ENCODE measurements around the gene RENBP.
"Not testable (repeated sequence)": the region's sequence is repeated elsewhere in the genome, so short reads cannot be mapped to it uniquely, and the experiment has no call there.

RENBP gene

GRCh38 chrX:153988493-153988892, 44.0 kb upstream of the RENBP start:
- DNase-seq (ENCODE audit: low read depth): no peak
- TF ChIP-seq CTCF (IDR thresholded peaks at IDR 0.05; ENCODE audit: control insufficient read depth, extremely low read depth, insufficient read depth): no peak
- no peak overlapping the region for H3K4me3 ChIP-seq (ENCODE audit: low read depth, low read length)

- H3K4me3 ChIP-seq (ENCODE audit: low read depth, low read length): no peak overlapping the region
- no peak for DNase-seq (ENCODE audit: low read depth)
- no peak for TF ChIP-seq CTCF (IDR thresholded peaks at IDR 0.05; ENCODE audit: control insufficient read depth, extremely low read depth, insufficient read depth)
Measured at GRCh38 chrX:153984351-153985178, 40.1 kb upstream of the RENBP start.

GRCh38 chrX:153983321-153983801, 38.9 kb upstream of the RENBP start:
- H3K4me3 ChIP-seq (ENCODE audit: low read depth, low read length): no peak overlapping the region
- no peak for DNase-seq (ENCODE audit: low read depth)
- no peak for TF ChIP-seq CTCF (IDR thresholded peaks at IDR 0.05; ENCODE audit: control insufficient read depth, extremely low read depth, insufficient read depth)

GRCh38 chrX:153981771-153982533, 37.5 kb upstream of the RENBP start:
- no peak for TF ChIP-seq CTCF (IDR thresholded peaks at IDR 0.05; ENCODE audit: control insufficient read depth, extremely low read depth, insufficient read depth)
- DNase-seq (ENCODE audit: low read depth): no peak
- no peak overlapping the region for H3K4me3 ChIP-seq (ENCODE audit: low read depth, low read length)

GRCh38 chrX:153981231-153981630, 36.8 kb upstream of the RENBP start:
- no peak for TF ChIP-seq CTCF (IDR thresholded peaks at IDR 0.05; ENCODE audit: control insufficient read depth, extremely low read depth, insufficient read depth)
- H3K4me3 ChIP-seq (ENCODE audit: low read depth, low read length): no peak overlapping the region
- DNase-seq (ENCODE audit: low read depth): no peak

- not testable (repeated sequence) for H3K4me3 ChIP-seq (ENCODE audit: low read depth, low read length); DNase-seq (ENCODE audit: low read depth)
Measured at GRCh38 chrX:153980394-153980793, 36.0 kb upstream of the RENBP start.

GRCh38 chrX:153974726-153975286, 30.4 kb upstream of the RENBP start:
- no peak overlapping the region for H3K4me3 ChIP-seq (ENCODE audit: low read depth, low read length)
- DNase-seq (ENCODE audit: low read depth): no peak
- no peak for TF ChIP-seq CTCF (IDR thresholded peaks at IDR 0.05; ENCODE audit: control insufficient read depth, extremely low read depth, insufficient read depth)

Data from LNCaP clone FGC (cell line).